Measurements from ENCODE around the gene HSP90AB1.

HSP90AB1 gene

DNA sequence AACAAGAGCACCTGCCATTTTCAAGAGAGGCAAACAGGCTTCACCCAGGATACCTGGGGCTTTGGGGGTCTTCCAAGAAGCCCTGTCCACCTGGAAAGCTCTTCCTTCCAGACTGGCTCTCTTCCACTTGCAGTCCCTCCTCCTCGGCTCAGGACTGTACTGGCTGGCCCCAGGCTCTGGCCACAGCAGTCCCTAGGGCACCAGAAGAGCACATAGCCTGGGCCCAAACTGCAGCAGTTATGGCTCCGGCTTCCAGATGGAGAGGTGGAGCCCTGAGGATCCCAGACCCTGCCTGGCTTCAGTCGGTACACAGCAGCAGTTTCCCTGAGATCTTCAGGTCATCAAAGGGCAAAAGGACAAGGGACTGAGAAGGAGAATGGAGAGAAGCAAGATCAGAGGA, 12.0 kb downstream of the HSP90AB1 start:
- no peak for TF ChIP-seq GABPA (IDR thresholded peaks at IDR 0.05; ENCODE audit: low read depth)
- TF ChIP-seq, protein P1, sequence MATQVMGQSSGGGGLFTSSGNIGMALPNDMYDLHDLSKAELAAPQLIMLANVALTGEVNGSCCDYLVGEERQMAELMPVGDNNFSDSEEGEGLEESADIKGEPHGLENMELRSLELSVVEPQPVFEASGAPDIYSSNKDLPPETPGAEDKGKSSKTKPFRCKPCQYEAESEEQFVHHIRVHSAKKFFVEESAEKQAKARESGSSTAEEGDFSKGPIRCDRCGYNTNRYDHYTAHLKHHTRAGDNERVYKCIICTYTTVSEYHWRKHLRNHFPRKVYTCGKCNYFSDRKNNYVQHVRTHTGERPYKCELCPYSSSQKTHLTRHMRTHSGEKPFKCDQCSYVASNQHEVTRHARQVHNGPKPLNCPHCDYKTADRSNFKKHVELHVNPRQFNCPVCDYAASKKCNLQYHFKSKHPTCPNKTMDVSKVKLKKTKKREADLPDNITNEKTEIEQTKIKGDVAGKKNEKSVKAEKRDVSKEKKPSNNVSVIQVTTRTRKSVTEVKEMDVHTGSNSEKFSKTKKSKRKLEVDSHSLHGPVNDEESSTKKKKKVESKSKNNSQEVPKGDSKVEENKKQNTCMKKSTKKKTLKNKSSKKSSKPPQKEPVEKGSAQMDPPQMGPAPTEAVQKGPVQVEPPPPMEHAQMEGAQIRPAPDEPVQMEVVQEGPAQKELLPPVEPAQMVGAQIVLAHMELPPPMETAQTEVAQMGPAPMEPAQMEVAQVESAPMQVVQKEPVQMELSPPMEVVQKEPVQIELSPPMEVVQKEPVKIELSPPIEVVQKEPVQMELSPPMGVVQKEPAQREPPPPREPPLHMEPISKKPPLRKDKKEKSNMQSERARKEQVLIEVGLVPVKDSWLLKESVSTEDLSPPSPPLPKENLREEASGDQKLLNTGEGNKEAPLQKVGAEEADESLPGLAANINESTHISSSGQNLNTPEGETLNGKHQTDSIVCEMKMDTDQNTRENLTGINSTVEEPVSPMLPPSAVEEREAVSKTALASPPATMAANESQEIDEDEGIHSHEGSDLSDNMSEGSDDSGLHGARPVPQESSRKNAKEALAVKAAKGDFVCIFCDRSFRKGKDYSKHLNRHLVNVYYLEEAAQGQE (IDR thresholded peaks at IDR 0.05; ENCODE audit: insufficient replicate concordance, low read depth): no peak
- no peak for TF ChIP-seq SPI1 (IDR thresholded peaks at IDR 0.05; ENCODE audit: borderline replicate concordance, low read depth)
- TF ChIP-seq POLR2AphosphoS5 (IDR thresholded peaks at IDR 0.05; ENCODE audit: low read depth): no peak
- TF ChIP-seq, protein P2, sequence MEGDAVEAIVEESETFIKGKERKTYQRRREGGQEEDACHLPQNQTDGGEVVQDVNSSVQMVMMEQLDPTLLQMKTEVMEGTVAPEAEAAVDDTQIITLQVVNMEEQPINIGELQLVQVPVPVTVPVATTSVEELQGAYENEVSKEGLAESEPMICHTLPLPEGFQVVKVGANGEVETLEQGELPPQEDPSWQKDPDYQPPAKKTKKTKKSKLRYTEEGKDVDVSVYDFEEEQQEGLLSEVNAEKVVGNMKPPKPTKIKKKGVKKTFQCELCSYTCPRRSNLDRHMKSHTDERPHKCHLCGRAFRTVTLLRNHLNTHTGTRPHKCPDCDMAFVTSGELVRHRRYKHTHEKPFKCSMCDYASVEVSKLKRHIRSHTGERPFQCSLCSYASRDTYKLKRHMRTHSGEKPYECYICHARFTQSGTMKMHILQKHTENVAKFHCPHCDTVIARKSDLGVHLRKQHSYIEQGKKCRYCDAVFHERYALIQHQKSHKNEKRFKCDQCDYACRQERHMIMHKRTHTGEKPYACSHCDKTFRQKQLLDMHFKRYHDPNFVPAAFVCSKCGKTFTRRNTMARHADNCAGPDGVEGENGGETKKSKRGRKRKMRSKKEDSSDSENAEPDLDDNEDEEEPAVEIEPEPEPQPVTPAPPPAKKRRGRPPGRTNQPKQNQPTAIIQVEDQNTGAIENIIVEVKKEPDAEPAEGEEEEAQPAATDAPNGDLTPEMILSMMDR (IDR thresholded peaks at IDR 0.05; ENCODE audit: insufficient read depth, low read length): no peak
- Histone ChIP-seq H3K27ac (replicated peaks) (no peak overlapping the region), H3K27me3 (ENCODE audit: insufficient read depth, poor library complexity, severe bottlenecking) (no peaks in the 10 kb centered on the region), H3K4me3 (replicated peaks; ENCODE audit: insufficient read depth, low read length) (no peak overlapping the region)
- no peak for DNase-seq (ENCODE audit: low read depth in 1 of 2, low spot score in 1 of 2)

DNA sequence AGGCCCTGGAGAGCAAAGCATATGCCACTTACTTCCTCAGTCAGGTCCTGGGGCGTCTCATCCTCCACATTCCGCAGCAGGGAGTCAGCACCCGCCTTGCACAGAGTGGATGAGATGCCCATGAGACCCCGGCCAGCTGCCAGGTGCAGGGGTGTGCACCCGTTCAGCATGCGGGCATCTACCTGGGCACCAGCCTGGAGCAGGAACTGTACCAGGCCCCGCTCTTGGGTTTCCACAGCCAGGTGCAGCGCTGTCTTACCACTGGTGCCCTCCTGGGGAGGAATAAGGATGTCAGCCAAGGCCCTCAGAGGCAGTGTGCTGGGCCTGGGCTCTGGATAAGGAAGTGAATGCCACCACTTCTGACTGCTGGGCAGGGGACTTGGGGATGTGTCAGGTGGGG, 13.1 kb downstream of the HSP90AB1 start:
- H3K27ac ChIP-seq (replicated peaks): no peak overlapping the region
- DNase-seq (ENCODE audit: low read depth in 1 of 2, low spot score in 1 of 2): no peak
- TF ChIP-seq GABPA (IDR thresholded peaks at IDR 0.05; ENCODE audit: low read depth) (no peak), POLR2AphosphoS5 (IDR thresholded peaks at IDR 0.05; ENCODE audit: low read depth) (no peak)
- TF ChIP-seq, protein P2 (IDR thresholded peaks at IDR 0.05; ENCODE audit: insufficient read depth, low read length): no peak
- TF ChIP-seq, protein P1 (IDR thresholded peaks at IDR 0.05; ENCODE audit: insufficient replicate concordance, low read depth): no peak
- no peaks in the 10 kb centered on the region for H3K27me3 ChIP-seq (ENCODE audit: insufficient read depth, poor library complexity, severe bottlenecking)
- H3K4me3 ChIP-seq (replicated peaks; ENCODE audit: insufficient read depth, low read length): no peak overlapping the region

DNA sequence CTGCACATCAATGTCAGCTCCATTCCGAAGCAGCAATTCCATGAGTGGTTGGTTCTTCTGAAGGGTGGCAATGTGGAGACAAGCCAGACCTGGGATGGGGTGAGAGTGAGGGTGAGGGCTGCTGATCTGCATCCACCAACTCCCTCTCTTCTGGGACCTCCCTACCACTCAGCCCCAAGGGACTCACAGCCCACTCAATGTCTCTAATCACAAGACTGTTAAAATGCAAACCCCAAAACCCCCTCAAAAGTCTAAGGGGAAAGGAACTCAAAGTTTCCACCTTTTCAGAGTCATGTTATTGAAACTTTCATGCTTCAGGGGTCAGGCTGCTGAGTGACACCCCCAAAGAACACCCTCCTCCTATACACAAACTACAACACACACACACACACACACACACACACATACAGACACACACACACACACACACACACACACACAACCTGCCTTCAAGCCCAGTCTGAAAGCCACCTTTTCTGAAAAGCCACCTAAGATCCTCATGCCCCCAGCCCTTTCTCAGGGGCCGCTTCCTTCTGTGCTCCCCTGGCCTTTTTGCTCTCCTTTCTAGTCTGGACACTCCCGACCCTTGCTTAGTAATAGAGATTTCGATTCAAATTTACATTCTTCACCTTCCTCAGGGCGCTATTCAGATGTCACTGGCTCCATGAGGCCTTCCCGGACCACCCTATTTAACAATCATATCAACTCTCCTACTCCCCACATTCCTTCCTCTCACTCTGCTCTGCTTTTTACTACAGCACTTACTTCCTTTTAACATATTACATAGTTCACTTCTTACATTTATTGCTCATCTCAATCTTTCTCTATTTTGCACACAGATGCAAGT, 13.8 kb downstream of the HSP90AB1 start:
- no peak for DNase-seq (ENCODE audit: low read depth in 1 of 2, low spot score in 1 of 2)
- H3K27ac ChIP-seq (replicated peaks): no peak overlapping the region
- no peaks in the 10 kb centered on the region for H3K27me3 ChIP-seq (ENCODE audit: insufficient read depth, poor library complexity, severe bottlenecking)
- TF ChIP-seq, protein P1 (IDR thresholded peaks at IDR 0.05; ENCODE audit: insufficient replicate concordance, low read depth): no peak
- TF ChIP-seq POLR2AphosphoS5 (IDR thresholded peaks at IDR 0.05; ENCODE audit: low read depth): no peak
- no peak for TF ChIP-seq SPI1 (IDR thresholded peaks at IDR 0.05; ENCODE audit: borderline replicate concordance, low read depth)
- TF ChIP-seq GABPA (IDR thresholded peaks at IDR 0.05; ENCODE audit: low read depth): no peak
- TF ChIP-seq, protein P2 (IDR thresholded peaks at IDR 0.05; ENCODE audit: insufficient read depth, low read length): no peak
- no peak overlapping the region for H3K4me3 ChIP-seq (replicated peaks; ENCODE audit: insufficient read depth, low read length)
